Osteoblast (primary cell): ENCODE results near the gene WNT7A. TPM values are rescaled to one million over a fixed set of nuclear protein-coding genes. Genes with fewer than 3 reads are reported as not detected.
"Not testable (repeated sequence)": the region's sequence is repeated elsewhere in the genome, so short reads cannot be mapped to it uniquely, and the experiment has no call there.

Experiments used
- DNase-seq: peaks from one replicate; pipeline ENCODE4 v3.0.0; 2011; ENCODE audit warnings: low spot score, mixed read lengths; ENCODE audit not compliant: insufficient read length; ENCODE audit errors: missing footprints
- H2AFZ ChIP-seq: 2 replicates; pipeline ENCODE4 v1.6.0; 2011; ENCODE audit warnings: mild to moderate bottlenecking, low read length
- H3K27ac ChIP-seq: 2 replicates; pipeline ENCODE4 v1.5.1; 2011; ENCODE audit warnings: mild to moderate bottlenecking, low read depth, low read length, moderate library complexity
- H3K27me3 ChIP-seq: 2 replicates; pipeline ENCODE4 v1.6.0; 2012; ENCODE audit warnings: mild to moderate bottlenecking, control low read depth, inconsistent platforms, low read length, moderate library complexity; ENCODE audit not compliant: insufficient read depth
- H3K36me3 ChIP-seq: 2 replicates; pipeline ENCODE4 v1.5.1; 2011; ENCODE audit warnings: mild to moderate bottlenecking, low read length, control low read depth, moderate library complexity; ENCODE audit not compliant: insufficient read depth
- H3K4me1 ChIP-seq: 2 replicates; pipeline ENCODE4 v1.5.1; 2011; ENCODE audit warnings: mild to moderate bottlenecking, low read length, control low read depth, moderate library complexity; ENCODE audit not compliant: insufficient read depth
- H3K4me2 ChIP-seq: 2 replicates; pipeline ENCODE4 v1.6.0; 2011; ENCODE audit warnings: mild to moderate bottlenecking, low read length; ENCODE audit not compliant: insufficient read depth
- H3K4me3 ChIP-seq: fragments of 200-600 bp; sonication (generic); 3 replicates; pipeline ENCODE4 v1.5.1; 2012; ENCODE audit warnings: mild to moderate bottlenecking, low read length, inconsistent platforms; ENCODE audit not compliant: insufficient read depth
- H3K79me2 ChIP-seq: 2 replicates; pipeline ENCODE4 v1.6.0; 2012; ENCODE audit warnings: mild to moderate bottlenecking, low read length, control low read depth, inconsistent platforms; ENCODE audit not compliant: insufficient read depth
- H3K9me3 ChIP-seq: 2 replicates; pipeline ENCODE4 v1.5.1; 2011; ENCODE audit warnings: low read depth, low read length, control low read depth
- H4K20me1 ChIP-seq: 2 replicates; pipeline ENCODE4 v1.6.0; 2012; ENCODE audit warnings: mild to moderate bottlenecking, low read length, control low read depth; ENCODE audit not compliant: insufficient read depth
- CTCF ChIP-seq: IDR thresholded peaks from 2 replicates; pipeline ENCODE4 v1.5.1; 2011; ENCODE audit warnings: mild to moderate bottlenecking, low read depth, low read length, moderate library complexity; ENCODE audit errors: extremely low read depth
- total RNA-seq: library from RNA; depleted of rRNA; stranded (reverse); fragments of >200 nt; gene quantifications from 2 replicates; pipeline ENCODE4 v1.2.3, GENCODE V29; 2012

WNT7A gene
- not detected in 2 replicates for total RNA-seq

DNA sequence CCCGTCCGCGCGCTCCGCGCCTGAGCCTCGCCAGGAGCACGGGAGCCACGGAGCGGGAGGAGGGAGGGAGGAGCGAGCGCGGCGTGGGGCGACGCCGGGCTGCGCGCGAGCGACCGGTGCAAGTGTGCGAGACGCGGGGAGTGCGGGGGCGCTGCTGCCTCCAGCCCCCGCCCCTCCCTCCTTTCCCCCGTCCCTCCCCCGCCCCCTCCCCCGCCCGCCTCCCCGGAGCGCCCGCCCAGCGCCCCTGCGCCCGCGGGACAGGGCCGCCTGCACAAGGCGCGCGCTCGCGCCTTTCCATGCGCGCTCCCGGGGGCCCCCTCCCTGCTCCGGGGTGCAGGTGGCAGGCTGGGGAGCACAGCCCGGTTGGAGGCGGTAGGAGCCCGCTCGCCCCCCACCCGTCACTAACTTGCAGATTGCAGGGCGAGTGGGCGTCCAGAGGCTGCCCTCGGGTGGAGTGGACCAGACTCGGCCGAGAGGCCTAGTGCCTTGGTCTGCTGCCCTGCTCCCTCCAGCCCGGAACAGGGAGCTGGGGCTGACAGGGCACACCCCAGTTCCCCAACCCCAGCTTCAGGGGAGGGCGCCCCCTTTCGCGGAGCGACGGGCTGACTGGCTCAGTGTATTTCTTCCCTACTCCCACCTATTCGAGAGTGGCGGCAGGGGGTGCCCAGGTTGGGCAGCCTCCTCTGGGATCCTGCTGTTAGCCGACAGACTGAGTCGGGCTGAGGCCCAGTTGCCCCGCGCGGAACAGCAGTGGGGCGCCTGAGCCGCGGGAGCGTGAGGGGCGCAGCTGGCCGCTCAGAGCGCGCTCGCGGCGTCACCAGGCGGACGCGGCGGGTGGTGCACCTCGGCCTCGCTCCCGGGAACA is at the start of gene WNT7A:
Gene WNT7A (minus strand): TSS at position 126 of the 865 bp plus-strand sequence. CDS start 255 bp downstream, outside the sequence.
- Histone ChIP-seq H3K27ac (no peak within 1 kb of the TSS), H3K9me3 (no peaks in the 10 kb centered on the region), H4K20me1 (no peaks in the 10 kb centered on the region), H3K4me1 (no peaks in the 10 kb centered on the region), H3K4me2 (no peak within 1 kb of the TSS), H3K27me3 (peaks cover 47% of the 10 kb centered on the region), H3K4me3 (no peak within 1 kb of the TSS), H2AFZ (no peak within 1 kb of the TSS), H3K79me2 (no peaks in the 10 kb centered on the region), H3K36me3 (no peaks in the 10 kb centered on the region)
- TF ChIP-seq CTCF, result peak; percentile 13
- DNase-seq, result peak; percentile 95

DNA sequence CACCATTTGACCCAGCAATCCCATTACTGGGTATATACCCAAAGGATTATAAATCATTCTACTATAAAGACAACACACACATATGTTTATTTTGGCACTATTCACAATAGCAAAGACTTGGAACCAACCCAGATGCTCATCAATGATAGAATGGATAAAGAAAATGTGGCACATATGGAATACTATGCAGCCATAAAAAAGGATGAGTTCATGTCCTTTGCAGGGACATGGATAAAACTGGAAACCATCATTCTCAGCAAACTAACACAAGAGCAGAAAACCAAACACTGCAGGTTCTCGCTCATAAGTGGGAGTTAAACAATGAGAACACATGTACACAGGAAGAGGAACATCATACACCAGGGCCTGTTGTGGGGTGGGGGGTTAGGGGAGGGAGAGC is 48.9 kb upstream of the WNT7A start:
- H3K9me3 ChIP-seq, H3K36me3 ChIP-seq, DNase-seq, H4K20me1 ChIP-seq, H3K4me1 ChIP-seq, H3K4me3 ChIP-seq, H3K4me2 ChIP-seq, H3K27ac ChIP-seq, H2AFZ ChIP-seq, H3K27me3 ChIP-seq, H3K79me2 ChIP-seq: not testable (repeated sequence)

DNA sequence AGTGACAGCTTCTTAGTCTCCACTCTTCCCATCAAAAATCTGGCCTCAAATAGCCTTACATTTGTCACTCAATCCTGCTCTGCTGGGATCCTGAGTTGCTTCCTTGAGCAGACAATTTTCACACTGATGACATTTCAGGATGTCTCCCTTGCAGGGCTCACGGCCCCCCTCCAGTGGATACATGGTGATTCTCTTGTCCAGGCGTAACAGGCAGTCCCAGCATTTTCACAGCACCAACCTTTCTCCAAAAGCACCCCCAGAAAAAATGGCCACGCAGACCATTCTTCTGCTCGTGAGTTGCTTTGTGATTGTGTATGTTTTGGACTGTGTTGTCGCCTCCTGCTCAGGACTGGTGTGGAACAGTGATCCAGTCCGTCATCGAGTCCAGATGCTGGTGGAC is 47.4 kb upstream of the WNT7A start:
- Histone ChIP-seq H3K4me3 (no peak overlapping the region), H3K79me2 (no peaks in the 10 kb centered on the region)

GRCh38 chr3:13916375-13916774 is 36.5 kb upstream of the WNT7A start:
- Histone ChIP-seq H3K4me2 (no peak overlapping the region), H3K27me3 (no peaks in the 10 kb centered on the region), H3K4me3 (no peak overlapping the region), H3K27ac (no peak overlapping the region), H3K79me2 (no peaks in the 10 kb centered on the region), H3K36me3 (no peaks in the 10 kb centered on the region), H2AFZ (no peak overlapping the region), H3K4me1 (no peaks in the 10 kb centered on the region), H3K9me3 (no peaks in the 10 kb centered on the region), H4K20me1 (no peaks in the 10 kb centered on the region)
- no peak for TF ChIP-seq CTCF
- no peak for DNase-seq

More for the DNA sequence above, 47.4 kb upstream of the WNT7A start:
- no peaks in the 10 kb centered on the region for H3K9me3 ChIP-seq
- no peaks in the 10 kb centered on the region for H3K36me3 ChIP-seq
- DNase-seq, result peak; percentile 75
- H3K4me2 ChIP-seq, result no peak overlapping the region
- TF ChIP-seq CTCF, result peak; percentile 17
- no peak overlapping the region for H3K27ac ChIP-seq
- H2AFZ ChIP-seq, result no peak overlapping the region
- H4K20me1 ChIP-seq, result no peaks in the 10 kb centered on the region
- H3K4me1 ChIP-seq, result no peaks in the 10 kb centered on the region
- no peaks in the 10 kb centered on the region for H3K27me3 ChIP-seq
